GM20000 (cell line): Measurements from ENCODE around the gene TBC1D5.

Source experiments
- DNase-seq: peaks from one replicate; pipeline ENCODE4 v3.0.0; 2012; ENCODE audit warnings: low spot score
- CTCF ChIP-seq: IDR thresholded peaks from 2 replicates; pipeline ENCODE4 v1.5.1; 2012; ENCODE audit warnings: mild to moderate bottlenecking, control low read depth; ENCODE audit errors: extremely low read depth, missing control alignments

Gene TBC1D5

GRCh38 chr3:17151598-17152373 is 590.6 kb downstream of the TBC1D5 start:
- peak; percentile 88 for DNase-seq
- TF ChIP-seq CTCF = no peak

- TF ChIP-seq CTCF = no peak
- DNase-seq = no peak
Observed at GRCh38 chr3:17149076-17149475, 593.4 kb downstream of the TBC1D5 start.

DNA sequence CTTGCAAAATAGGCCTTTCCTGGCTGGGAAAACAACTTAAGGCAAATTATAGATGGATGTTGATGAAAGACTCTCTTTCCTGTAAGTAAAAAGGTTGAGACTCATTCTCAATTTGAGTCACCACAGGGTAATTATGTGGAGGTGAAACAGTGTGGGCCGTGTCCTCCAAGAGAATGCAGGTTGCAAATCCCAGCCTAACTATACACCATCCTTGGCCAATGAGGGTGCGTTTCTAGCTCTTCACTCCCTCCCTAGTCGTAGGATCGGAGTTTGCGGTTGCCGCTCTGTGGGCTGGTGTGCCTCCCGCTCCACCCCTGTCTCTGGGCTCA is 597.8 kb downstream of the TBC1D5 start:
- peak; percentile 40 for DNase-seq
- no peak for TF ChIP-seq CTCF

DNA sequence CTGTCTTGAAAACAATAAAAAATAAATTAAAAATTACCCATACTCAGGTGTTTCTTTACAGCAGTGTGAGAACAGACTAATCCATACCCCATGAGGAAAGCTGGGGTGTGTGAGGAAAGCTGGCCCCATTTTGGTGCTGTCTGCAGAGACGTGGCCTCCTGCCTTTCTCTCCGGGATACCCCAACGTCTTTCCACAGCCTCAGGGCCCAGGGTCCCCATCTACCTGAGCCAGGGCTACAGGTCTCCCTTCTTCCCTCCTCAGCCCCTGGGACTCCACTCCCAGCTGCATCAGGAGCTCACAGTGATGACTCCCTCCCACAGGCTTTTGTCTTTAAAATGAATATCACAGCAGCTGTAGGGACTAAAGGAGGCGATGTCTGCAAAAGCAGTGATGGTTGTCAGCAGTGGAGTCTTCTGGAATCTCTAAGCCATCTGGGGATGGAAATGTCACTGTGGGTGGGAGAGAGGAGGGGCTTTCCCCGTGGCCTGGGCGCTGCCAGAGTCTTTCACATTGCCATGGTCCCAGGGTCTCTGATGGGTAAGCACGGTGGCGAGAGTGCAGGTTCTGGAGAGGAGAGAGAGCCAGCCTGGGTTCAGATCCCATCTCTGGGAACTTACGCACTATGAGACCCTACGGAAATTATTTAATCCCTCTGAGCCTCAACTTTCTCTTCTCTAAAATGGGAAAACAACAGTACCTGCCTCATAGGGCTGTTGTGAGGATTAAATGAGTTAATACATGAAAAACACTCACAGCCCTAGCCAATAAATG is 598.4 kb downstream of the TBC1D5 start:
- no peak for DNase-seq
- TF ChIP-seq CTCF = no peak

DNA sequence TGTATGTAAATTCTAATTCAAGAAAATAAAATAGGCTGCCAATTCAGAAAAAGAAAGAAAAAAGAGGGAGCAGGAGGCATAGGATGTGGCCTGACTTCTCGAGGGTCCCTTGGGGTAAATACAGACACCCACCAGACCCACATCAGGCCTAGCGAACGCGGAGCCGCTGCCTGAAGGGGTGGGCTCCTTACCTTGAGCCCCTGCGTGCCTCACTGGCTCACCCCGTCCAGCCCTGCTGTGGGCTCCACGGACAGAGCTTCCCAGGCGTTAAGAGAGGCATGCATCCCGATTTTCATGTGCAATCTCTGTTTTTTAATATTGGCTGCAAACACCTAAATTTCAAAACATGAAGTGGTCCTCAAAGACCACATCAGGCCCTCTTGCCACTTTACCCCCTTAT is 599.9 kb downstream of the TBC1D5 start:
- TF ChIP-seq CTCF = no peak
- no peak for DNase-seq

DNA sequence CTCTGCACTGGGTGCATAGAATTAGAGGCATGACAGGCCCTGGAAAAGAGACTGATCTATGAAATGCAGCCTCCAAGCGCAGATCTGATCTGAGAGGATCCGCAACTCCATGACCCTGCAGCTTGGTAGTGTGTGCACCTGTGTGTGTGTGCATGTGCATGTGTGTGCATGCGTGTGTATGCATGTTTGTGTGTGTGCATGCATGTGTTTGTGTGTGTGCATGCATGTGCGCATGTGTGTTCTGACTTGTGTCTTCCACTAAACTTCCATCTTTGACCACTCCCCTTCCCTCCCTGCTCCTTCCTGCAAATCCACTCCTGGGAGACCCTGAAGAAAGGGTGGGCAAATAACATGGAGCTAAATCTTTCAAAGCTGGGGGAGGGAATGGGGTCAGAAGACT is 600.7 kb downstream of the TBC1D5 start:
- no peak for DNase-seq
- no peak for TF ChIP-seq CTCF
